Hematopoietic multipotent progenitor cell treated with erythropoietin and hydrocortisone succinate and interleukin-3 and kit ligand, for 6 days (in vitro differentiated cells): ENCODE results near the gene TMEM250.

Experiments
- DNase-seq: peaks from one replicate; pipeline ENCODE4 v3.0.0-alpha.2; 2015

Gene TMEM250

GRCh38 chr9:136147038-136147889 is 28.6 kb upstream of the TMEM250 start:
- DNase-seq: no peak

GRCh38 chr9:136146126-136147037 is 27.7 kb upstream of the TMEM250 start:
- DNase-seq: no peak

GRCh38 chr9:136145580-136145979 is 26.9 kb upstream of the TMEM250 start:
- DNase-seq: no peak

GRCh38 chr9:136144450-136144849 is 25.8 kb upstream of the TMEM250 start:
- DNase-seq: no peak

DNA sequence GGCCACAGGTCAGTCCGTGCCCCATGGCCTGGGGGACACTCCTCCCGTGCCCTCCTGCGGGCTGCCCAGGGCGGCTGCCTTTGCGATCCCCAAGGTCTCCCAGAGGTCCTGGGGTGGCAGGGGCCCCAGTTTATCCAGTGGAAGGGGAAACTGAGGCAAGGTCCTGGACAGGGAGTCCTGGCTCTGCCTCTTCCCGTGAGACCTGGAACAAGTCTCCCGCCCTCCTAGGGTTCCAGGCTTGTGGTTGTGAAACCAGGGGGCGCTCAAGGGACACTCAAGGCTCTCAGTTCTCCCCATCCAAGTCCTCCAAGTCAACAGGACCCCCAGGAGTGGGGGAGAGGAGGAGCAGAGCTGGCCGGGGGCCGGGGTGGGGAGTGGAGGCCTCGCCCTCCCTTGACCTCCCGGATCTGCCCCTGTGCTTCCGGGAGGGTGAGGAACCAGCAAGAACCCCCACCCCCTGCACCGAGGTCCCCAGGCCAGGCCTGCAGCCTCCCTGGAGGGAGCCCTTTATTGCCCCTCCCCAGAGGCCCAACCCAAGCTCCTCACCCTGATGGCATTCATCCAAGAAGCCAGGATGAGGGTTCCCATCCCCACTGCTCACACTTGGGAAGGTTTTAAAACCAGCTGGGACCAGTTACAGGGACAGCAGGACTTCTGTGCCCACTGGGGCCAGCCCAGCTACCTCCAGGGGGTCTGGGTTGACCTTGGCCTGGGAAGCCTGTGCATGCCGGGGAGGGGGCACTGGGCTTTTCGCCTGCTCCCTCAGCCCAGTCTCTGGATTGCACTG is 24.7 kb upstream of the TMEM250 start:
- peak; percentile 72 for DNase-seq

- no peak for DNase-seq
Measured at GRCh38 chr9:136142859-136143214, 24.2 kb upstream of the TMEM250 start.

DNA sequence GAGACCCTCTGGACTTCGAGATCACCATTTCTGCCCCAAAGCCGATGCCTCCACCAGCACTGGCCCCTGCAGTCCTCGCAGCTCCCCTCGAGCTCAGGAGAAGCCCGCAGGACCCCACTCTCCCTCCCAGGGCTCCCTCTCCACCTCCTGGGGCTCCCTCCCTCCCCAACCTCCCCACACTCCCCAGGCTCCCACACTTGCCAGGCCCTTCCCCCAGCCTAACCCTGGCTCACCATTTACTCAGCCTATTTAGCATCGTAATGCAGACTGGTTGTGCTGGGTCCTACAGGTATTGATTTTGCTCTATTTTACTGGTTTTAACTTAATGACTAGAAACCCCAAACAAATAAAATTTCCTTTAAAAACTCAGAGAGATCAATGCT is 23.7 kb upstream of the TMEM250 start:
- DNase-seq: no peak

- no peak for DNase-seq
Measured at GRCh38 chr9:136141682-136142413, 23.2 kb upstream of the TMEM250 start.

DNA sequence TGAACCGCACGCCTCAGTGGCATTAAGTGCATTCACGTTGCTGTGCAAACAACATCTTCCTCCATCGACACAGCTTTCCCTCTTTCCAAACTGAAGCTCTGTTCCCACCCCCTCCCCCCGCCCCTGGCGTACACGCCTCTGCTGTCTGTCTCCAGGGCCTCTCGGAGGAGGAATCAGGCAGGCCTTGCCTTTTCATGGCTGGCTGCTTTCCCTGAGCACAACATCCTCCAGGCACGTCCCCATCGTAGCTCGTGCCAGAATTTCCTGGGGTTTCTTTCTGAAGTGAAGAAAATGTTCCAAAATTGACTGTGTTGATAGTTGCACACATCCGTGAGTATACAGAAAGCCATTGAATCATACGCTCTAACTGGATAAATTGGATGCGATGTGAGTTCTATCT is 22.3 kb upstream of the TMEM250 start:
- no peak for DNase-seq

DNA sequence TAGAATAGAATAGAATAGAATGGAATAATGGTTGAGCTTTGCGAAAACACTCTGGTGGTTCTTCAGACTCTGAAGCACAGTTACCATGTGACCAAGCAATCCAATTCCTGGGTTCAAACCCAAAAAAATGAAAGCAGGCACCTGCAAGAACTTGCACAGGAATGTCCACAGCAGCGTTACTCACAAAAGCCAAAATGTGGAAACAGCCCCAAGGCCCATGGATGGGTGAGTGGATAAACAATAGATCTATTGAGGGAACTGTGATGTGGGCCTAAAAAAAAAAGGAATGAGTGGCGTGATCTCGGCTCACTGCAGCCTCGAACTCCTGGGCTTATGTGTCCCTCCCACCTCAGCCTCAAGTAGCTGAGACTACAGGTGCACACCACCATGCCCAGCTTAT is 21.4 kb upstream of the TMEM250 start:
- DNase-seq: no peak

- peak; percentile 74 for DNase-seq
Measured at GRCh38 chr9:136138566-136138965, 19.9 kb upstream of the TMEM250 start.

DNA sequence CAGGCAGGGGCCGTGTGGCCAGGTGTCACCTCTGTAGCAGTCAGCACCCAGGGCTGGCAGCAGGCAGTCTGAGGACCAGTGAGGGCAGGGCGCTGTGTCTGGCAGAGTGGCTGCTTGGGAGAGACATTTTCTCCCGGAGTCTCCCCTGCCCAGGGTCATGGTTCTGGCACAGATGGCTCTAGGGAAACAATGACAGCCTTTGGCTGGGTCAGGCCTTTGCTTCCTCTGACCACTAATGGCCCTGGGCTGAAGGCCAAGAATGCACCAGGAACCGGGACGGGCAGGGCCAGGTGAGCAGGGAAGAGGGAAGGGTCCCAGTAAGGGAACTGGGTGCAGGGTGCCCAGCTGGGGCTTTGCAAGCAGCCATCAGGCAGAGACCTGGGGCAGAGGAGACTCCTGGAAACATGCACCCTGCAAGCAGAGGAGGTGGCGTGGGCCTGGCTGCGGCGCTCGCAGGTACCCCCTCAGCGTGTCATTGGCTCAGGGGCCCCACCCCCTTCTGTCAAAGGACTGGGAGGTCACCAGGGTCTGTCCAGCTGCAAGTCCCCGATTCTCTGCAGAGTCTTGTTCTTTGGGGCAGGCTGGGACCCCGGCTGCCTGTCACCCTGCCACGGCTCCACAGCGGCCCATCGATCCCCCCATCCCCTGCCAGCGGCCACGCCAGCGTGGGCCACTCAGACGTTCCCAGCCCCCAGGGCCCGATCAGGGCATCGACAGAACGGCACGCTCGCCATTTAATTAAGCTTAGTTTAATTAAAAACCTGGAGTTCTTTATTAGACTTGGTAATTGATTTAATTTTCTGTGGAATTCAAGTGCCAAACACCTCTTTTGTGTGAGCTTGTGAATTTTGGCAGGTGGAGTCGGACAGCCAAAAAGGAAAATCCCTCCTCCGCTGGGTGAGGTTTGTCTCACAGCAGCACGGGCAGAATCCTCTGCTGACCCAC is 18.9 kb upstream of the TMEM250 start:
- DNase-seq: no peak

- no peak for DNase-seq
Measured at GRCh38 chr9:136136127-136136925, 17.7 kb upstream of the TMEM250 start.

DNA sequence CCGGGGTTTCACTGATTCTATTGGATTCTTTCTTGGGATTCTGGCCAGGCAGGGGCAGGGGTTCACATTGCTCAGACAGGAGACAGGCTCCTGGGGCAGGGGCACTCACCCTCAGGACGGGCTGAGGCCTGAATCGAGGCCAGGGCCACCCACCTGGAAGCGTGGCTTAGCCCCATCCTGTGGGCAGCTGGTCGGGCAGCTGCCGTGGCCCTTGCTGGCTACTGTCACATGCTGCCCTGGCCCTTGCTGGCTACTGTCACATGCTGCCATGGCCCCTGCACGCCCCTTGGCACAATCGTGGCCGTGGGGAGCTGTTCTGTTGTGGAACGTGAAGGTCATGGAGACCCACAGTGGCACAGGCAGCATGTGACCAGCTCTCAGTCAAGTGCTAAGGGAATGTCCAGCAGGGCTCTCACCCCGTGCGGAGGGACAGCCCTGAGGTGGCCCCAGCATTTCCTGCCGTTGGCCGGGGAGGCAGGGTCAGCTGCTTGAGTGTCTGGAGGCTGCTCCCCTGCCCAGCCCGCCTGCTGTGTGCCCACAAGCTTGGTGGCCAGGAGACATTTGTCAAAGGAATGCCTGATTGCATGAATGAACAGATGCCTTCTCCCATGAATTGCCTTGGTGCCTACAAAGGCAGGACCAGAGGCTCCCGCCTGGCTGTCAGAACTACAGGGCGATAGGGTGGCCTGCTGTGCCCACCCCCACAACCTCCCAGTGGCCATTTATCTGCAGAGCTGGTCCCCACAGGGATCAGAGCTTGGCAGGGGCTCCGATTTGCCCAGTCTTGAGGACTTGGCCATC is 16.9 kb upstream of the TMEM250 start:
- DNase-seq: no peak

GRCh38 chr9:136133959-136134484 is 15.3 kb upstream of the TMEM250 start:
- no peak for DNase-seq

DNA sequence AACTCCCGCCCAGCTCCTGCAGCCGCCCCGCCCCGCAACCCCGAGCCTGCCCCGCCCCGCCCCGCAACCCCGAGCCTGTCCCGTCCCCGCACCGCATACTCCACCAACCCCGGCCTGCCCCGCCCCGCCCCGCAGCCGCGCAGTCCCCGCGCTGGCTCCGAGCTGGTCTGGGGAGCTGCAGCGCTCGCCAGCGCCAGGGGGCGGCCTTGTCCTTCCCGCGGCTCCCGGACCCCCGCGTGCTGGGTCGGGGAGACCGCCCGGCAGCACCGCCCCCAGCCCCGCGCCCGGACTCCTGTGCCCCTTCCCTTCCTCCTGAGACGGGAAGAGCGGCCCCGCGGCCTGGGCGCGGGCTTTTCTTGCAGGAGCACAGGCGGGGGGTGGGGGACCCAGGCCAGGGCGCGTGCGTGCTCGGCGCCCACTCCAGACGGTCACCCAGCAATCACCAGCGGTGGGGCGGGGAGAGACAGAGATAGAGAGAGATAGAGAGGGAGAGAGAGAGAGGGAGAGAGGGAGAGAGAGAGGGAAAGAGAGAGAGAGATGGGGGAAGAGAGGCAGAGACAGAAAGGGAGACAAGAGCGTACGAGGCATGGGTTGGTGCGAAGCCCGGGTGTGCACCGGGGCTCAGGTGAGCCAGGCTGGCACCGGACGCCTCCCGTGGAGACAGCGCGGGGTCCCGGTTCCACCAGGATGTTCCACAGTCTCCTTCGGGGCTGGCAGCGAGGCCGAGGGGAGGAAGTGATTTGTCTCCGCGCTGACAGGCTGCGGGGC is 14.7 kb upstream of the TMEM250 start:
- peak; percentile 52 for DNase-seq

DNA sequence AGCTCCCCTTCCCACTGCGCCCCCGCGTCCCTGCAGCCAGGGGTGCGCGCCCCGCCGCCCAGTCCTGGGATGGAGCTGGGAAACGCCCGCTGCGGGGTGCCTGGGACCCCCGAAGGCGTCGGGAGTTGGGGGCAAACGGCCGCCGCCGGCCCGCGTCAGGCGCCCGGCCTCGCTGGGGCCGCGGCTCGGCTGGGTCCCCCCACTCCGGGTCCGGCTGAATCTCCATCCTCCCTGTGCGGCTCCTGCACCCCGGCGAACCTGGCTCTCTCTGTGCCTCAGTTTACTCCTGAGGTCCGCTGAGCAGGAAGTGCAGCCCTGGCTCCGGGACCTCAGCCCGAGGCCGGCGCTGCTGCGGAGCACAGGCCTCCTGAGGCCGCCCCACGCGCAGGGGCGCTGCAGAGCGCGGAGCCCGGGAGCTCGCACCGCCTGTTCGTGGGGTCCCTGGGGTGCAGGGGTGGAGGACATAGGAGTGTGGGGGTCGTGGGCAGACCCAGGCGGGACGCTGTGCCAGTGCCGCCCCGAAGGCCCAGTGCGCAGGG is 13.9 kb upstream of the TMEM250 start:
- no peak for DNase-seq
